ENCODE results near the gene UBXN7.
"Not testable (repeated sequence)": the region's sequence is repeated elsewhere in the genome, so short reads cannot be mapped to it uniquely, and the experiment has no call there.

UBXN7 gene

DNA sequence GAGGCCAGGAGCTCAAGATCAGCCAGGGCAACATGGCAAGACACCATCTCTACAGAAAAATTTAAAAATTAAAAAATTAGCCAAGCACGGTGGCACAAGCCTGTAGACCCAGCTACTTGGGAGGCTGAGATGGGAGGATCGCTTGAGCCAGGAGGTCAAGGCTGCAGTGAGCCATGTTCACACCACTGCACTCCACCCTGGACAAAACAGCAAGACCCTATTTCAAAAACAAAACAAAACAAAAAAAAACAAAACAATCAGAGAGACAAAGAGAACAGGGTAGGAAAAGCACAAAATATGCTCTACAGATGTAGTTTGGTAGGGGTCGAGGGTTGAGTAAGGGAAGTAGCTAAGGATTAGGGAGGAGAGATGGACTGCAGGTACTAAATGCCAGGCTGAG, 117.6 kb downstream of the UBXN7 start:
- DNase-seq: no peak

DNA sequence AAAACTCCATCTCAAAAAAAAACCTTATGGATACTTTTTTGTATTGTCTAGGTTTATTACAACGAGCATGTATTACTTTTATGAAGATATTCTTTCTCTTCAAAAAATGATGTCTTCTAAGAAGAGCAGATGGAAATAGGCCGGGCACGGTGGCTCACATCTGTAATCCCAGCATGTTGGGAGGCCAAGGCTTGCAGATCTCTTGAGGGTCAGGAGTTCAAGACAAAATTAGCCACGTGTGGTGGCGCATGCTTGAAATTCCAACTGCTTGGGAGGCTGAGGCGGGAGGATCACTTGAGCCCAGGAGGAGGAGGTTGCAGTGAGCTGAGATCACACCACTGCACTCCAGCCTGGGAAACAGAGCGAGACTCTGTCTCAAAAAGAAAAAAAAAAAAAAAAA, 118.1 kb downstream of the UBXN7 start:
- not testable (repeated sequence) for DNase-seq

DNA sequence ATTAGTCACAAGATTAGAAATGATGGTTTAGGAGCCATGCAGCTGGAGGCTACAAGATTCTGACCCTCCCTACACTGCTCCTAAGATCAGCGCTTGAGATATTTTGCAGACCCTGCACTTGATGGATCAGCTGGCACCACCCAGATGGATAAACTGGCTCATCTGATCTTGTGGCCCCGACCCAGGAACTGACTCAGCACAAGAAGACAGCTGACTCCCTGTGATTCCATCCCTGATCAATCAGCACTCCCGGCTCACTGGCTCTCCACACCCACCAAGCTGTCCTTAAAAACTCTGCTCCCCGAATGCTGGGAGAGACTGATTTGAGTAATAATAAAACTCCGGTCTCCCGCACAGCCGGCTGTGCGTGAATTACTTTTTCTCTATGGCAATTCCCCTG, 129.3 kb downstream of the UBXN7 start:
- not testable (repeated sequence) for DNase-seq

DNA sequence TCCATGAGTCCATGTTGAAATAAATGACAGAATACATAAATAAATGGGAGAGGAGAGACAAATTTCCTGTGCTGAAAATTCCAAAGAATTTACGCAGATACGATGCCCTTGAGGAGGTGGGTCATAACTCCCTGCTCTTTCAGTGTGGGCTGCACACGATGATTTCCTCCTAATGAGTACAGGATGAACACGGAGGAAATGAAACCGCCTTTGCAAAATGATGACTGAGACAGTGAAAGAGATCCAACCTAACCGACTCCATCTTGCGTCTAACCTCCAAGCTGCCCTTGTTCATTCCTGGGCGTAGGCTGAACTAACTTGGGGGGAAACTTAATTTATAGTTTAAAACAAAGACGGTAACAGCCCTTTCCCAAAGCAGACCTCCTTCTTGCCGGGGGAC, 129.7 kb downstream of the UBXN7 start:
- not testable (repeated sequence) for DNase-seq

DNA sequence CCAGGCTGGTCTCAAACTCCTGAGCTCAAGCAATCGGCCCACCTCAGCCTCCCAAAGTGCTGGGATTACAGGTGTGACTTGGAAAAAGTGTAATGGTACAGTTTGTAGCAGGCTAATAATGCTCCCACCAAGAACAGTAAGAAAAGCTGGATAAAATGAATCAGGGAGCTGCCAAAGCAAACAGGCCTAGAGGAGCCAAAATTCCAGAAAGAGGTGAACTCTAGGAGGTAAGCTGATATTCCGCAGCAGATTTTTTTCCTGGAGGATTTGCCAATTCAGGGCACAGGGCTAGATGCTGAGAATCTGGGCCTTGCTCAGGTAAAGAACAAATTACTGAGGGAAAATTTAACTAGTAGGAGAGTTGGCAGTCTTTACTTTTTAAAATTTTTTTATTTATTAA, 133.7 kb downstream of the UBXN7 start:
- no peak for DNase-seq

Data from NCI-H524 (cell line).